ENCODE results near the gene CMC4. TPM values are rescaled to one million over a fixed set of nuclear protein-coding genes. Genes with fewer than 3 reads are reported as not detected.

Gene CMC4
- total RNA-seq, 5 donors from 2014 or later (not counting 1 experiment from before 2014, with no cell fraction given) = 3.3 to 12.7 (median 6.3) TPM

- peaks cover 0 to 18% of the 10 kb centered on the region in 2 donors for H3K27me3 Mint-ChIP-seq
- H3K4me1 Mint-ChIP-seq = peaks cover 26 to 44% (median 40%) of the 10 kb centered on the region in 3 donors
- Histone ChIP-seq H3K36me3 (ENCODE audit: control insufficient read depth in 2 of 2, extremely low read depth in 1 of 2, insufficient read depth in 1 of 2, low read length in 1 of 2) (peaks cover 0 to 18% of the 10 kb centered on the region in 2 donors), H3K9me3 (no peaks in the 10 kb centered on the region), H3K4me3 (ENCODE audit: control insufficient read depth in 1 of 2, extremely low read depth in 1 of 2, low read length in 1 of 2) (no peak overlapping the region), H3K27ac (ENCODE audit: low read length) (no peak overlapping the region), H3K4me1 (ENCODE audit: control insufficient read depth in 1 of 2, extremely low read depth in 1 of 2, insufficient read depth in 2 of 2, low read length in 2 of 2) (peaks cover 0 to 2% of the 10 kb centered on the region in 2 experiments), H3K27me3 (replicated peaks in 1 of 2; ENCODE audit: control insufficient read depth in 2 of 2, extremely low read depth in 1 of 2, insufficient read depth in 2 of 2, low read length in 1 of 2) (no peaks in the 10 kb centered on the region)
- ChIA-PET POLR2A (no interaction called here), CTCF (interaction anchor here in 1 of 2 donors (1.0 kb wide), 2 partner anchors 10 to 62 kb away, joined by 3 read pairs; no protein-coding TSS in a partner anchor)
- WGBS (ENCODE audit: insufficient coverage) = 88% methylated on average over 1 of the region's 5 CpGs
- no peak for DNase-seq
- no peak for ATAC-seq (replicated peaks in 1 of 4)
- H3K27ac Mint-ChIP-seq = no peak overlapping the region
- no peaks in the 10 kb centered on the region for H3K9me3 Mint-ChIP-seq
- no peak overlapping the region for H3K4me3 Mint-ChIP-seq
- H3K36me3 Mint-ChIP-seq = peaks cover 28% of the 10 kb centered on the region
Observed at GRCh38 chrX:155046811-155047528, 24.0 kb downstream of the CMC4 start.

DNA sequence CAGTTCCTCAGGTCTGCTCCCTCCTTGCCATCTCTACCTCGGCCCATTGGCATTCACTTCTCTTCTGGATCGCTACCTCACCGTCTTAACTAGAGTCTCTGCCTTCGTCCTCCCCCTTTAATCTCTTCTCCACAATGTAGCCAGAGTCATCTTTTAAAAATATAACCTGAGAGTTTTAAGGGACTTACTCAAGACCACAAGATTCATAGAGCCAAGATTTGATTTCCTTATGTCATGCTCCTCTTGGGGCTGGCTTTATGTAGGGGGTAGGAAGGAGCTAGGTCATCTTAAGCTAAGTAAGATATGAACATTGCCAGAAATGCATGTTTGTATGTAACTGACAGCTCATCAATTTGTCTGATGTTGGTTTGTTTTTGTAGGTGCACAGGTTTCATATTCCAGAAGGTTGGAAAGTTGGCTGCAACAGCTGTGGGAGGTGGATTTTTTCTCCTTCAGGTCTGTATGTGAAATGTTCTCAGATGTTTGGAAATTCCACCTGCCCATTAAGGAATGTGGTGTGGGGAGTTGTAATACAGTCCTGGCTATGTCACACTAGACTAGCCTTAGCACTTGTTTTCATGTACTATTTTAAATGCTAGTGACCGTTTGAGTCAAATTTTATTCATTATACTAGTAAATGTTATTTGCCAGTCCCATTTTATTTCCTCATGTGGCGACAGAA, 24.7 kb downstream of the CMC4 start:
- Histone ChIP-seq H3K27me3 (replicated peaks in 1 of 2; ENCODE audit: control insufficient read depth in 2 of 2, extremely low read depth in 1 of 2, insufficient read depth in 2 of 2, low read length in 1 of 2) (no peaks in the 10 kb centered on the region), H3K4me3 (ENCODE audit: control insufficient read depth in 1 of 2, extremely low read depth in 1 of 2, low read length in 1 of 2) (no peak overlapping the region), H3K36me3 (ENCODE audit: control insufficient read depth in 2 of 2, extremely low read depth in 1 of 2, insufficient read depth in 1 of 2, low read length in 1 of 2) (peaks cover 0 to 15% of the 10 kb centered on the region in 2 donors), H3K4me1 (ENCODE audit: control insufficient read depth in 1 of 2, extremely low read depth in 1 of 2, insufficient read depth in 2 of 2, low read length in 2 of 2) (peaks cover 0 to 2% of the 10 kb centered on the region in 2 experiments), H3K9me3 (no peaks in the 10 kb centered on the region), H3K27ac (ENCODE audit: low read length) (no peak overlapping the region)
- no peak for ATAC-seq (replicated peaks in 1 of 4)
- Mint-ChIP-seq H3K9me3 (no peaks in the 10 kb centered on the region), H3K27ac (peak overlapping the region in 1 of 2 donors; percentile 46), H3K27me3 (peaks cover 0 to 11% of the 10 kb centered on the region in 2 donors), H3K36me3 (peaks cover 22% of the 10 kb centered on the region), H3K4me1 (peaks cover 23 to 40% (median 35%) of the 10 kb centered on the region in 3 donors), H3K4me3 (no peak overlapping the region)
- POLR2A ChIA-PET = no interaction called here
- WGBS (ENCODE audit: insufficient coverage) = 100% methylated on average over 2 of the region's 6 CpGs
- CTCF ChIA-PET = interaction anchor here in 1 of 2 donors (1.0 kb wide), 1 partner anchor 11 kb away, joined by 3 read pairs; no protein-coding TSS in a partner anchor
- no peak for DNase-seq

GRCh38 chrX:155035688-155036087, 35.2 kb downstream of the CMC4 start:
- H3K27ac Mint-ChIP-seq = no peak overlapping the region
- Histone ChIP-seq H3K27me3 (replicated peaks in 1 of 2; ENCODE audit: control insufficient read depth in 2 of 2, extremely low read depth in 1 of 2, insufficient read depth in 2 of 2, low read length in 1 of 2) (no peaks in the 10 kb centered on the region), H3K27ac (ENCODE audit: low read length) (no peak overlapping the region), H3K4me1 (ENCODE audit: control insufficient read depth in 1 of 2, extremely low read depth in 1 of 2, insufficient read depth in 2 of 2, low read length in 2 of 2) (no peaks in the 10 kb centered on the region), H3K4me3 (ENCODE audit: control insufficient read depth in 1 of 2, extremely low read depth in 1 of 2, low read length in 1 of 2) (no peak overlapping the region), H3K9me3 (peaks cover 3% of the 10 kb centered on the region), H3K36me3 (ENCODE audit: control insufficient read depth in 2 of 2, extremely low read depth in 1 of 2, insufficient read depth in 1 of 2, low read length in 1 of 2) (peaks cover 0 to 18% of the 10 kb centered on the region in 2 donors)
- no peak for DNase-seq
- no CpG with 5 or more reads among the region's 4 CpGs for WGBS (ENCODE audit: insufficient coverage)
- peaks cover 6 to 38% (median 34%) of the 10 kb centered on the region in 3 donors for H3K4me1 Mint-ChIP-seq
- peaks cover 42% of the 10 kb centered on the region for H3K36me3 Mint-ChIP-seq
- no peak overlapping the region for H3K4me3 Mint-ChIP-seq
- ATAC-seq (replicated peaks in 1 of 4) = no peak
- H3K27me3 Mint-ChIP-seq = peaks cover 0 to 4% of the 10 kb centered on the region in 2 donors
- H3K9me3 Mint-ChIP-seq = peaks cover 0 to 4% (median 4%) of the 10 kb centered on the region in 3 donors
- CTCF ChIA-PET = no interaction called here
- POLR2A ChIA-PET = no interaction called here

GRCh38 chrX:155031657-155032056, 39.3 kb downstream of the CMC4 start:
- POLR2A ChIA-PET = no interaction called here
- H3K27me3 Mint-ChIP-seq = peaks cover 0 to 4% of the 10 kb centered on the region in 2 donors
- H3K4me3 Mint-ChIP-seq = no peak overlapping the region
- CTCF ChIA-PET = interaction anchor here in 1 of 2 donors (0.7 kb wide), 1 partner anchor 13 kb away, joined by 6 read pairs; no protein-coding TSS in a partner anchor
- H3K27ac ChIP-seq (ENCODE audit: low read length) = no peak overlapping the region
- peaks cover 0 to 4% (median 4%) of the 10 kb centered on the region in 3 donors for H3K9me3 Mint-ChIP-seq
- H3K27ac Mint-ChIP-seq = no peak overlapping the region
- ATAC-seq (replicated peaks in 1 of 4) (no peak), DNase-seq (no peak)
- peaks cover 23 to 34% (median 34%) of the 10 kb centered on the region in 3 donors for H3K4me1 Mint-ChIP-seq
- H3K4me3 ChIP-seq (ENCODE audit: control insufficient read depth in 1 of 2, extremely low read depth in 1 of 2, low read length in 1 of 2) = no peak overlapping the region
- H3K36me3 Mint-ChIP-seq = peaks cover 20% of the 10 kb centered on the region
- peaks cover 0 to 7% of the 10 kb centered on the region in 2 experiments for H3K4me1 ChIP-seq (ENCODE audit: control insufficient read depth in 1 of 2, extremely low read depth in 1 of 2, insufficient read depth in 2 of 2, low read length in 2 of 2)
- no peaks in the 10 kb centered on the region for H3K27me3 ChIP-seq (replicated peaks in 1 of 2; ENCODE audit: control insufficient read depth in 2 of 2, extremely low read depth in 1 of 2, insufficient read depth in 2 of 2, low read length in 1 of 2)
- H3K36me3 ChIP-seq (ENCODE audit: control insufficient read depth in 2 of 2, extremely low read depth in 1 of 2, insufficient read depth in 1 of 2, low read length in 1 of 2) = peaks cover 0 to 16% of the 10 kb centered on the region in 2 donors
- H3K9me3 ChIP-seq = peaks cover 3% of the 10 kb centered on the region
- WGBS (ENCODE audit: insufficient coverage) = no CpG with 5 or more reads among the region's 5 CpGs

- Mint-ChIP-seq H3K27ac (peak overlapping the region in 1 of 2 donors; percentile 36), H3K27me3 (peaks cover 0 to 10% of the 10 kb centered on the region in 2 donors), H3K4me1 (peaks cover 23 to 31% (median 28%) of the 10 kb centered on the region in 3 donors), H3K9me3 (no peaks in the 10 kb centered on the region), H3K36me3 (no peaks in the 10 kb centered on the region), H3K4me3 (peak overlapping the region in 2 of 3 donors; percentile 12 to 58)
- no peaks in the 10 kb centered on the region for H3K9me3 ChIP-seq
- no peak overlapping the region for H3K27ac ChIP-seq (ENCODE audit: low read length)
- H3K4me3 ChIP-seq (ENCODE audit: control insufficient read depth in 1 of 2, extremely low read depth in 1 of 2, low read length in 1 of 2) = no peak overlapping the region
- ChIA-PET POLR2A (no interaction called here), CTCF (no interaction called here)
- no peaks in the 10 kb centered on the region for H3K27me3 ChIP-seq (replicated peaks in 1 of 2; ENCODE audit: control insufficient read depth in 2 of 2, extremely low read depth in 1 of 2, insufficient read depth in 2 of 2, low read length in 1 of 2)
- peaks cover 0 to 7% of the 10 kb centered on the region in 2 experiments for H3K4me1 ChIP-seq (ENCODE audit: control insufficient read depth in 1 of 2, extremely low read depth in 1 of 2, insufficient read depth in 2 of 2, low read length in 2 of 2)
- no peaks in the 10 kb centered on the region for H3K36me3 ChIP-seq (ENCODE audit: control insufficient read depth in 2 of 2, extremely low read depth in 1 of 2, insufficient read depth in 1 of 2, low read length in 1 of 2)
- WGBS (ENCODE audit: insufficient coverage) = no CpG with 5 or more reads among the region's 2 CpGs
- DNase-seq (no peak), ATAC-seq (replicated peaks in 1 of 4) (no peak)
Observed at GRCh38 chrX:155028877-155029291, 42.1 kb downstream of the CMC4 start.

GRCh38 chrX:155028129-155028528, 42.8 kb downstream of the CMC4 start:
- no peaks in the 10 kb centered on the region for H3K9me3 ChIP-seq
- ChIA-PET CTCF (interaction anchor here in 1 of 2 donors (1.0 kb wide), 1 partner anchor 29 kb away, joined by 4 read pairs; no protein-coding TSS in a partner anchor), POLR2A (no interaction called here)
- WGBS (ENCODE audit: insufficient coverage) = no CpG with 5 or more reads among the region's 3 CpGs
- peaks cover 0 to 7% of the 10 kb centered on the region in 2 experiments for H3K4me1 ChIP-seq (ENCODE audit: control insufficient read depth in 1 of 2, extremely low read depth in 1 of 2, insufficient read depth in 2 of 2, low read length in 2 of 2)
- Mint-ChIP-seq H3K27ac (peak overlapping the region; percentile 90 to 94), H3K36me3 (no peaks in the 10 kb centered on the region), H3K4me1 (peaks cover 23 to 28% (median 27%) of the 10 kb centered on the region in 3 donors), H3K9me3 (no peaks in the 10 kb centered on the region), H3K4me3 (peak overlapping the region; percentile 80 to 89 (median 84)), H3K27me3 (peaks cover 0 to 14% of the 10 kb centered on the region in 2 donors)
- H3K27ac ChIP-seq (ENCODE audit: low read length) = peak overlapping the region; percentile 94
- H3K4me3 ChIP-seq (ENCODE audit: control insufficient read depth in 1 of 2, extremely low read depth in 1 of 2, low read length in 1 of 2) = peak overlapping the region in 1 of 2 donors; percentile 79
- no peaks in the 10 kb centered on the region for H3K36me3 ChIP-seq (ENCODE audit: control insufficient read depth in 2 of 2, extremely low read depth in 1 of 2, insufficient read depth in 1 of 2, low read length in 1 of 2)
- DNase-seq (no peak), ATAC-seq (replicated peaks in 1 of 4) (no peak)
- no peaks in the 10 kb centered on the region for H3K27me3 ChIP-seq (replicated peaks in 1 of 2; ENCODE audit: control insufficient read depth in 2 of 2, extremely low read depth in 1 of 2, insufficient read depth in 2 of 2, low read length in 1 of 2)
